GM12878 (cell line): ENCODE measurements around the gene CXCL9. TPM values are rescaled to one million over a fixed set of nuclear protein-coding genes. Genes with fewer than 3 reads are reported as not detected.

Experiments used
- ATAC-seq: fragments of 200-7000 bp; cut with Tn5 transposase; 3 replicates; pipeline ENCODE4 v1.9.1; 2020; ENCODE audit warnings: mild to moderate bottlenecking, moderate library complexity
- BruUV-seq: library from RNA; stranded (reverse); fragments of 400-500 nt; replicated peaks from 2 replicates; lab custom pipeline; 2021; lab: Mats Ljungman, UMichigan
- CTCF ChIA-PET: fragments of 300-600 bp; sonication (Branson Sonifier 250); formaldehyde crosslinking; extraction: SDS; loops from one replicate; lab custom pipeline; 2021; ENCODE audit warnings: inconsistent platforms; lab: Yijun Ruan, JAX
- POLR2A ChIA-PET: fragments of 350-600 bp; formaldehyde crosslinking; extraction: SDS; loops from one replicate; lab custom pipeline; 2021; ENCODE audit warnings: inconsistent platforms; lab: Charles Lee
- RAD21 ChIA-PET: fragments of 300-600 bp; sonication (Branson Sonifier 250); formaldehyde crosslinking; loops from one replicate; lab custom pipeline; 2023; ENCODE audit warnings: antibody characterized with exemption; ENCODE audit not compliant: unreplicated experiment; lab: Charles Lee
- SMC1A ChIA-PET: fragments of 300-600 bp; sonication (Branson Sonifier 250); formaldehyde crosslinking; loops from one replicate; lab custom pipeline; 2023; ENCODE audit not compliant: unreplicated experiment, uncharacterized antibody; lab: Charles Lee
- DNase-seq: peaks from one replicate; pipeline ENCODE4 v3.0.0-alpha.2; 2011; ENCODE audit warnings: low read depth, low spot score
- FAIRE-seq: peaks from 3 replicates; lab custom pipeline; 2011; peaks lifted over from hg19 to GRCh38; lab: Jason Lieb, UNC
- H2AFZ ChIP-seq: 2 replicates; pipeline ENCODE4 v1.6.0; 2011; ENCODE audit warnings: low read depth, low read length, control low read depth; ENCODE audit not compliant: control insufficient read depth
- H3K27ac ChIP-seq: 2 replicates; pipeline ENCODE4 v1.5.1; 2011; ENCODE audit warnings: control low read depth; ENCODE audit not compliant: control insufficient read depth, insufficient read depth
- H3K27me3 ChIP-seq, 2 experiments: replicated peaks in 1 of 2; 2 replicates each; pipeline versions ENCODE4 v1.6.0 to v1.6.1; 2011; ENCODE audit warnings: low read length in 1 of 2; ENCODE audit not compliant: control insufficient read depth in 2 of 2, insufficient read depth in 2 of 2
- H3K36me3 ChIP-seq, 2 experiments: 2 replicates each; pipeline ENCODE4 v1.5.1; 2011; ENCODE audit warnings: low read length in 1 of 2; ENCODE audit not compliant: control insufficient read depth in 2 of 2, insufficient read depth in 2 of 2
- H3K4me1 ChIP-seq: 2 replicates; pipeline ENCODE4 v1.6.1; 2011; ENCODE audit warnings: mild to moderate bottlenecking, low read length, moderate library complexity, mixed read lengths; ENCODE audit not compliant: control insufficient read depth, insufficient read depth
- H3K4me2 ChIP-seq: 2 replicates; pipeline ENCODE4 v1.6.0; 2011; ENCODE audit warnings: control low read depth; ENCODE audit not compliant: control insufficient read depth, insufficient read depth
- H3K4me3 ChIP-seq: fragments of 200-600 bp; sonication (generic); 2 replicates; pipeline ENCODE4 v1.5.1; 2016
- H3K79me2 ChIP-seq: 2 replicates; pipeline ENCODE4 v1.6.0; 2011; ENCODE audit warnings: low read length; ENCODE audit not compliant: control insufficient read depth, insufficient read depth
- H3K9ac ChIP-seq: 2 replicates; pipeline ENCODE4 v1.8.0; 2011; ENCODE audit warnings: low read length, control low read depth, mixed read lengths; ENCODE audit not compliant: control insufficient read depth, insufficient read depth
- H3K9me3 ChIP-seq: replicated peaks from 3 replicates; pipeline ENCODE4 v1.5.1; 2011; ENCODE audit warnings: mild to moderate bottlenecking, low read length; ENCODE audit not compliant: control insufficient read depth, insufficient read depth
- H4K20me1 ChIP-seq: 2 replicates; pipeline ENCODE4 v1.6.0; 2011; ENCODE audit not compliant: control insufficient read depth, insufficient read depth
- CBX5 ChIP-seq: sonication (generic); IDR thresholded peaks from 2 replicates; pipeline ENCODE4 v1.6.1; 2016; ENCODE audit warnings: low read depth, moderate library complexity, mild to moderate bottlenecking, inconsistent platforms
- CHD1 ChIP-seq: IDR thresholded peaks from 2 replicates; pipeline ENCODE4 v1.6.1; 2012; ENCODE audit warnings: low read depth, low read length, improper control_type of control experiment
- CTCF ChIP-seq, 3 experiments: IDR thresholded peaks in 2 of 3; conservative IDR thresholded peaks in 1 of 3; 2 replicates each; pipeline ENCODE4 v1.5.1; 2011; ENCODE audit warnings: low read depth in 3 of 3, low read length in 3 of 3, mild to moderate bottlenecking in 3 of 3, control low read depth in 2 of 3, moderate library complexity in 2 of 3, inconsistent platforms in 1 of 3, mixed read lengths in 1 of 3; ENCODE audit not compliant: control insufficient read depth in 2 of 3, insufficient read depth in 1 of 3; ENCODE audit errors: extremely low read depth in 1 of 3
- EED ChIP-seq: sonication (generic); IDR thresholded peaks from 2 replicates; pipeline ENCODE4 v1.6.1; 2016; ENCODE audit warnings: antibody characterized with exemption, low read depth
- IRF3 ChIP-seq: fragments of 450-650 bp; IDR thresholded peaks from 2 replicates; pipeline ENCODE4 v1.6.1; 2014; ENCODE audit warnings: mild to moderate bottlenecking
- IRF5 ChIP-seq: fragments of 450-650 bp; IDR thresholded peaks from 2 replicates; pipeline ENCODE4 v1.6.1; 2017; ENCODE audit warnings: borderline replicate concordance
- JUND ChIP-seq: IDR thresholded peaks from 2 replicates; pipeline ENCODE4 v1.6.1; 2012; ENCODE audit warnings: low read depth, mild to moderate bottlenecking, low read length, improper control_type of control experiment, moderate library complexity
- MAX ChIP-seq: IDR thresholded peaks from 2 replicates; pipeline ENCODE4 v1.6.1; 2012; ENCODE audit warnings: low read depth, low read length, improper control_type of control experiment
- MLLT1 ChIP-seq: fragments of 450-650 bp; IDR thresholded peaks from 2 replicates; pipeline ENCODE4 v1.6.1; 2016; ENCODE audit warnings: mild to moderate bottlenecking
- MTA3 ChIP-seq: IDR thresholded peaks from 2 replicates; pipeline ENCODE4 v1.6.1; 2012; ENCODE audit warnings: low read length, inconsistent platforms, borderline replicate concordance
- MYB ChIP-seq: fragments of 150-350 bp; IDR thresholded peaks from 2 replicates; pipeline ENCODE4 v1.6.1; 2014; ENCODE audit warnings: mild to moderate bottlenecking, low read depth, low read length, borderline replicate concordance
- NFYB ChIP-seq: IDR thresholded peaks from 2 replicates; pipeline ENCODE4 v1.6.1; 2011; ENCODE audit warnings: low read depth, mild to moderate bottlenecking, low read length, improper control_type of control experiment, moderate library complexity; ENCODE audit not compliant: insufficient read depth
- NR2C1 ChIP-seq: fragments of 450-650 bp; IDR thresholded peaks from 2 replicates; pipeline ENCODE4 v1.6.1; 2017; ENCODE audit warnings: antibody characterized with exemption, mild to moderate bottlenecking, moderate library complexity
- NR2F1 ChIP-seq: fragments of 450-650 bp; conservative IDR thresholded peaks from 2 replicates; pipeline ENCODE4 v1.6.1; 2017; ENCODE audit warnings: mild to moderate bottlenecking
- POLR2AphosphoS5 ChIP-seq: IDR thresholded peaks from 2 replicates; pipeline ENCODE4 v1.6.1; 2011; ENCODE audit warnings: mild to moderate bottlenecking, low read length, inconsistent platforms
- ZNF207 ChIP-seq: fragments of 450-650 bp; IDR thresholded peaks from 2 replicates; pipeline ENCODE4 v1.6.1; 2014; ENCODE audit warnings: antibody characterized with exemption, mild to moderate bottlenecking, borderline replicate concordance
- ZNF217 ChIP-seq: fragments of 450-650 bp; IDR thresholded peaks from 2 replicates; pipeline ENCODE4 v1.6.1; 2017; ENCODE audit warnings: antibody characterized with exemption, mild to moderate bottlenecking
- ZNF384 ChIP-seq: IDR thresholded peaks from 2 replicates; pipeline ENCODE4 v1.6.1; 2012; ENCODE audit warnings: low read depth, mild to moderate bottlenecking, low read length, improper control_type of control experiment, borderline replicate concordance
- WGBS: methylation state at CpG from one replicate; pipeline ENCODE4 v1.1.6; 2016; ENCODE audit warnings: low lambda C conversion rate; ENCODE audit not compliant: insufficient replicate concordance, insufficient coverage; ENCODE audit errors: missing lambda C conversion rate; 5-methylcytosine and 5-hydroxymethylcytosine counted together
- in situ Hi-C: fragments of 300-500 bp; cut with MboI; formaldehyde crosslinking; loops from 9 replicates; pipeline ENCODE4 v1.14.3; 2018; ENCODE audit warnings: mixed read lengths
- intact Hi-C: fragments of 100-400 bp; cut with micrococcal nuclease; formaldehyde crosslinking; loops from one replicate; pipeline ENCODE4 v1.14.2; 2022; ENCODE audit not compliant: unreplicated experiment
- polyA plus RNA-seq, 11 experiments: library from polyadenylated mRNA; depleted of rRNA in 4 of 11; unstranded in 6 of 11; stranded (reverse) in 5 of 11; fragments of >200 nt; fragmentation: Nextera tagmentation in 4 of 11; fragmentation: Illumina TruSeq in 1 of 11; extraction: Ambion mirVana in 4 of 11; extraction: Trizol in 1 of 11; gene quantifications; 1 replicate in 1 of 11; 2 replicates in 10 of 11; pipeline versions ENCODE4 v1.2.1 to v1.2.3, GENCODE V29; 2011 to 2016; ENCODE audit warnings: inconsistent platforms in 2 of 11, missing spikeins in 2 of 11, low read depth in 1 of 11
- total RNA-seq, 4 experiments: library from RNA; depleted of rRNA in 3 of 4; stranded (reverse); fragments of >200 nt in 3 of 4; fragmentation: Illumina TruSeq in 1 of 4; extraction: Trizol in 1 of 4; gene quantifications; 2 replicates each; pipeline versions ENCODE4 v1.2.1 to v1.2.3, GENCODE V29; 2013 to 2021

The CXCL9 gene
- total and polyA plus RNA-seq, 10 of the 15 experiments (the other 5 are each of a cell fraction or from before 2014, with no cell fraction given), result 0.03 to 0.46 (median 0.22) TPM; not detected in 1

GRCh38 chr4:76003620-76004019, 3.7 kb downstream of the CXCL9 start:
- no peak for FAIRE-seq
- H3K36me3 ChIP-seq, result no peaks in the 10 kb centered on the region
- no peak overlapping the region for H2AFZ ChIP-seq
- 45% methylated on average over 3 of the region's 3 CpGs for WGBS
- no peak overlapping the region for H3K9ac ChIP-seq
- no peaks in the 10 kb centered on the region; the same call in 2 of the 3 replicates for H3K9me3 ChIP-seq
- H3K4me3 ChIP-seq, result no peak overlapping the region
- TF ChIP-seq IRF3, result no peak
- TF ChIP-seq IRF5, result no peak
- TF ChIP-seq ZNF217, result no peak
- TF ChIP-seq JUND, result no peak
- TF ChIP-seq NR2F1, result no peak
- no peak for TF ChIP-seq CBX5
- TF ChIP-seq MLLT1, result no peak
- TF ChIP-seq EED, result no peak
- TF ChIP-seq MAX, result no peak
- TF ChIP-seq CTCF (IDR thresholded peaks at IDR 0.05 in 2 of 3, conservative IDR thresholded peaks at IDR 0.05 in 1 of 3; ENCODE audit: control insufficient read depth in 2 of 3, extremely low read depth in 1 of 3, insufficient read depth in 1 of 3, low read depth in 3 of 3, low read length in 3 of 3), result no peak
- no peak for TF ChIP-seq CHD1
- no peak for TF ChIP-seq NR2C1
- no peak for TF ChIP-seq MYB
- TF ChIP-seq NFYB, result no peak
- TF ChIP-seq POLR2AphosphoS5, result no peak
- TF ChIP-seq MTA3, result no peak
- TF ChIP-seq ZNF384, result no peak
- no peak for TF ChIP-seq ZNF207
- ChIA-PET POLR2A (interaction anchor here (0.5 kb wide), 1 partner anchor 61 kb away, joined by 4 read pairs; no protein-coding TSS in a partner anchor), RAD21 (interaction anchor here (0.7 to 1.1 kb wide), 2 partner anchors 11 to 33 kb away, joined by 3 to 4 read pairs; no protein-coding TSS in a partner anchor), SMC1A (interaction anchor here (0.8 kb wide), 1 partner anchor 8 kb away, joined by 4 read pairs; no protein-coding TSS in a partner anchor), CTCF (interaction anchor here (1.5 kb wide), 1 partner anchor 8 kb away, joined by 3 read pairs; no protein-coding TSS in a partner anchor)
- H3K27me3 ChIP-seq, result peaks cover 5 to 8% of the 10 kb centered on the region in 2 experiments; a peak in 2 of 4 replicates
- H3K27ac ChIP-seq, result no peak overlapping the region
- in situ Hi-C loops (no loop called here), intact Hi-C loops (no loop called here)
- no peak overlapping the region for H3K4me2 ChIP-seq
- H3K79me2 ChIP-seq, result no peaks in the 10 kb centered on the region
- H3K4me1 ChIP-seq, result no peaks in the 10 kb centered on the region
- no TSS peak for BruUV-seq
- ATAC-seq, result no peak
- H4K20me1 ChIP-seq, result no peaks in the 10 kb centered on the region
- DNase-seq, result no peak
